Renal pelvis (tissue), 4 donors: ENCODE data around the gene LCMT2. TPM values are rescaled to one million over a fixed set of nuclear protein-coding genes. Genes with fewer than 3 reads are reported as not detected.
"Not testable (repeated sequence)": the region's sequence is repeated elsewhere in the genome, so short reads cannot be mapped to it uniquely, and the experiment has no call there.

ENCODE experiments used
- DNase-seq: peaks from one replicate; pipeline ENCODE4 v3.0.0-alpha.2; 2013
- polyA plus RNA-seq, 3 donors: library from polyadenylated mRNA; unstranded; fragments of 120-200 nt; gene quantifications; one replicate each; pipeline ENCODE4 v1.2.1, GENCODE V29; 2013; ENCODE audit not compliant: insufficient read length in 3 of 3

The LCMT2 gene
- polyA plus RNA-seq, 3 donors: 11.5 to 14.4 (median 12.7) TPM

DNA sequence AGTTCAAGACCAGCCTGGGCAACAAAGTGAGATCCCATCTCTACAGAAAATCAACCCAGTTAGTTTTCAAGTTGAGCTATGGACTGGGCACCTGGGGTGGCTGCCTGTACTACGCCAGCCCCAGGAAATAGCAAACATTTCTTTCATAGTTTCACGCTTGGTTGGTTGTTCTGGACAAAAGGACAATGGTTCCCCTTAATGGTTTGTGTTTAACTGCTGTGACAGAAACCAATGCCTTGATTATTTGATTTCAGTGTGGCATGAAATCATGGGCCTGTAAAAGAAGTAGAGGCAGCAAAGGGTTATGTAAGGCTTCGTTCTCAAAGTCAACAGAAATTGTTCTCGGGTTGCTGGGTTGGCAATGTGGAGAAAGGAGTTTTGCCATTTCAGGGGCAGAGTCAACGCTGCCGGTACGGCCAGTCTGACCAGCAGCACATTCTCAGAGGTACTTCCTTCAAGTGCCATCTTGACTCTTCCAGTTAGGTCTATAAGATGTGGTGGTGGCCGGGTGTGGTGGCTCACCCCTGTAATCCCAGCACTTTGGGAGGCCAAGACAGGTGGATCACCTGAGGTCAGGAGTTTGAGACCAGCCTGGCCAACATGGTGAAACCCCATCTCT, 12.7 kb downstream of the LCMT2 start:
- no peak for DNase-seq

DNA sequence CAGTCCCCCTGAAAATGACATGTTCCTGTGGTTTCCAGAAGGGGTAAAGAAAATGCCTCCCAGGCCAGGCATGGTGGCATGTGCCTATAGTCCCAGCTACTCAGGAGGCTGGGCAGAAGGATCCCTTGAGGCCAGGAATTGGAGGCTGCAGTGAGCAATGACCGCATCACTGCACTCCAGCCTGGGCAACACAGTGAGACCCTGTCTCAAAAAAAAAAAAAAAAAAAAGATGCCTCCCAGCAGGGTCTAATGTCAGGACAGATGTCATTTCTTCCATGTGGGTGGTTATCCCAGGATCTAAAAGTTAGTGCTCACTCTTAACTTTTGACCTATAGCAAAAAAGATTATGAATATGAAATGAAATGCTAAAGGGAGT, 13.4 kb downstream of the LCMT2 start:
- no peak for DNase-seq

GRCh38 chr15:43316016-43316970, 14.1 kb downstream of the LCMT2 start:
- DNase-seq: peak; percentile 17

GRCh38 chr15:43314171-43314570, 16.2 kb downstream of the LCMT2 start:
- no peak for DNase-seq

DNA sequence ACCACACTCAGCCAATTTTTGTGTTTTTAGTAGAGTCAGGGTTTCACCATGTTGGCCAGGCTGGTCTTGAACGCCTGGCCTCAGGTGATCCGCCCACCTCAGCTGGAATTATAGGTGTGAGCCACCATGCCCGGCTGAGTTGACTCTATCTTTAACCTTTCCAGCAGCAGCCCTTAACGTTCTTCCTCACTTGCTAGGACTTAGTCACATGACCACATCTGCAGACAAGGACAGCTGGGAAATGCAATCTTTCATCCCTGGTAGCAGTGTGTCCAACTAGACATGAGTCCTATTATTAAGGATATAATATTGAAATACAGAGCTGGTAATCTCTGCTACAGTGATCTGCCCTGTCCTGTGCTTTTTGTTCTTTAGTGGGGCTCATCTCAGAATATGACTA, 18.0 kb downstream of the LCMT2 start:
- DNase-seq: no peak

GRCh38 chr15:43302205-43302817, 28.1 kb downstream of the LCMT2 start, which contains the start of gene TGM7:
Gene TGM7, minus strand, starts transcription at chr15:43302255.
- no peak for DNase-seq

GRCh38 chr15:43299884-43300283, 30.5 kb downstream of the LCMT2 start:
- DNase-seq: no peak

- DNase-seq: no peak
Observed at GRCh38 chr15:43299411-43299810, 31.0 kb downstream of the LCMT2 start.

GRCh38 chr15:43294091-43294706, 36.2 kb downstream of the LCMT2 start:
- DNase-seq: no peak

DNA sequence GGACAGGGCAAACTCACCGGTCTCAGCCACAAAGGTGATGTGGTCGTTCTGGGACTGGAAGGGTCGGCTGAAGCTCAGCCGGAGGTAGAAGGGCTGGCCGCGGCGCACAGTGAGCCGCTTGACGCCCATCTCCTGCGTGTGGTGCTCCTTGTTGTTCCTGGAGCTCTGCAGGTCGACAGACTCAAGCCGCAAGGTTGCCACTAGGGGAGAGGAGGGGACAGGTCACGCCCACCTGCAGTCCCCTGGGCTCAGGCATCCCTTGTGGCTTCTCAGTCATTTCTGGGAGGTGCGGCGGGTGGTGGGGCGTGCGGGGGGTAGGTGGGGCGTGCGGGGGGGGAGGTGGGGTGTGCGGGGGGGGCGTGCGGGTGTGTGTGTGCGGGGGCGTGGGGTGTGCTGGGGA, 36.9 kb downstream of the LCMT2 start:
- no peak for DNase-seq

GRCh38 chr15:43292375-43293078, 37.8 kb downstream of the LCMT2 start:
- DNase-seq: no peak

DNA sequence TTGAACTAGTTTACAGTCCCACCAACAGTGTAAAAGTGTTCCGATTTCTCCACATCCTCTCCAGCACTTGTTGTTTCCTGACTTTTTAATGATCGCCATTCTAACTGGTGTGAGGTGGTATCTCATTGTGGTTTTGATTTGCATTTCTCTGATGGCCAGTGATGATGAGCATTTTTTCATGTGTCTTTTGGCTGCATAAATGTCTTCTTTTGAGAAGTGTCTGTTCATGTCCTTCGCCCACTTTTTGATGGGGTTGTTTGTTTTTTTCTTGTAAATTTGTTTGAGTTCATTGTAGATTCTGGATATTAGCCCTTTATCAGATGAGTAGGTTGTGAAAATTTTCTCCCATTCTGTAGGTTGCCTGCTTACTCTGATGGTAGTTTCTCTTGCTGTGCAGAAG, 40.7 kb downstream of the LCMT2 start:
- DNase-seq: not testable (repeated sequence)

DNA sequence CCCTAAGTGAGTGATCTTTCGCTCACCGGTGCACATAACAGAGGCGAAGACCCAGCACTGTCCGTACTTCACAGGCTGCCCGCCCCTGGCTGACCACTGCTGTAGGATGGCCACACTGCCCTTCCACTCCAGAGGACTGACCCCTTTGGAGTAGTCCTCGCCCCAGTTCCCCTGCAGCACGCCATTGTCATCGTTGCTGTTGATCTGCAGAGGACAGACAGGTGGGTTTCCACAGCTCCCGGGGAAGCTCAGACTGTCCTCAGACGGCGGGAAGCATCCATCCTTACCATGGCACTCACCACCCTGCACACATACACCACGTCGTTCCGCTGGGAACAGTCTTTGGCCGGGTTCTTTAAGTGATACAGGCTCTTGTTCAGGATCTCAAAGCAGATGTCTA, 43.1 kb downstream of the LCMT2 start:
- no peak for DNase-seq

GRCh38 chr15:43286074-43286473, 44.3 kb downstream of the LCMT2 start:
- no peak for DNase-seq

DNA sequence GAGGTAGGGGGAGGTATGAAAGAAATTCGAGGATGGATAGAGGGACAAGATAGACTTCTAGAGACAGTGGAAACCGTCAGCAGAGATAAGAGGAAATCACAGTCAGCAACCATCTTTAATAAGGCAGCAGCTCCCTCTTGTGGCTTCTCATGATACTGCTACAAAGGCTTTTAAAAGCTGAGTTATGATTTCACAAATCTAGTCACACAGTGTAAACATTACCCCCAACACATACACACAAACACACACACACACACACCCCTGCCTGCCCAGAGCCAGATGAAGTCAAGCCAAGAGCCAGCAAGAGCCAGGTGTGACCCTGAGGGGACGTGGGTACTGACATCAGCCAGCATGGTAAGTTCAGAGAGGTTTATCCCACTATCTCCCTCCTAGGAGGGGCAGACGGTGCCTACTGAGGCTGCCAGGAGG, 44.8 kb downstream of the LCMT2 start:
- DNase-seq: peak; percentile 64

- DNase-seq: no peak
Observed at GRCh38 chr15:43283526-43283925, 46.8 kb downstream of the LCMT2 start.

- no peak for DNase-seq
Observed at GRCh38 chr15:43281926-43282602, 48.3 kb downstream of the LCMT2 start.

DNA sequence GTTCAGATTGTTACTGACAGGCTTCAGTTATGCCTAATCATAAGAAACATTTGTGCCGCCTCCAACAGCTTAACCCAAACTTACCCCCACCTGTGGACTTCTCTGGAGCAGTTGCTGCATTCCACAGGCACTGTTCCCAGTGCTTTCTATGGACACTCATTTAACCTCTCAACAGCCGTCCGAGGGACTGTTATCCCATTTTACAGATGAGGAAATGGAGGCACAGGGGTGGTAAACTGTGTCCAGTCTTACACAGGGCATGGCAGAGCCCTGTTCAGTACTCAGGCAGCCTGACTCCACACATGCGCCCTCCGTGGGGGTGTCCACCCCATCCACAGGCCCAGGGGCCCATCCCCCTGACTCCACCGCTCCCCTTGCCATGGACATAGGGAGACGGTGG, 49.4 kb downstream of the LCMT2 start:
- DNase-seq: no peak

DNA sequence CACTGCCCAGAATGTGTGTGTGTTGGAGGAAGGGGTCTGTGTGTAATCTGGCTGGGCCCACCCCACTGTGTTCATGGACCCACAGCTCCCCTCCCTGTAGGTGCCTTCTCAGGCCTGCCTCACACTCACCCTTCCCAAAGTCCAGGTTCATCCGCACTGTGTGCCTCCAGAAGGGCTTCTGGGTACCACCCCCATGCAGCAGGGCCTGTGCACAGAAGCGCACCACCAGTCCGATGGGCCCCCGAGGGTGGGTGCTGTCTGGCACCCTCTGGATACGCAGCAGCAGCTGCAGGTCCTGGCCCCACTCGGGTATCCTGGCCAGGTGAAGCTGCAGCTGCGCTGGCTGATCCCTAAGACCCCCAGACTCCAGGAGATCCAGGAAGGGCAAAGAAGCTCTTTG, 50.9 kb downstream of the LCMT2 start:
- no peak for DNase-seq

DNA sequence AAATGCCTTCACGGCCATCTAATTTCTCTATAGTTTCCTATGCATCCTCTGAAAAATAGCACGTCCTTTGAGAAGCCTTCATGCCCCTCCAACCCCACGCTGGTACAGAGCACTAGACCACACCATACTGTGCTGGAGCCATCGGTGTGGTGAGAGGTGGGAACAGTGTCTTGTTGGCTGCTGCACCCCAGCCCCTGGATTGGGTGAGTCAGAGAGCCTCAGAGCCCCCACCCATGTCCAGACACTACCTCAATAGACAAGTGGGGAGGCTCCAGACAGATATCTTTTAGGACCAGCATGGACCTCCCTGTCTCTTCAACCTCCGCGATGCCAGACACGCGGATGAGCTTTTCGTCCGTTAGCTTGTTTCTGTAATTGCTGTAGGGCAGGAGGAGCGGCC, 51.5 kb downstream of the LCMT2 start:
- no peak for DNase-seq

DNA sequence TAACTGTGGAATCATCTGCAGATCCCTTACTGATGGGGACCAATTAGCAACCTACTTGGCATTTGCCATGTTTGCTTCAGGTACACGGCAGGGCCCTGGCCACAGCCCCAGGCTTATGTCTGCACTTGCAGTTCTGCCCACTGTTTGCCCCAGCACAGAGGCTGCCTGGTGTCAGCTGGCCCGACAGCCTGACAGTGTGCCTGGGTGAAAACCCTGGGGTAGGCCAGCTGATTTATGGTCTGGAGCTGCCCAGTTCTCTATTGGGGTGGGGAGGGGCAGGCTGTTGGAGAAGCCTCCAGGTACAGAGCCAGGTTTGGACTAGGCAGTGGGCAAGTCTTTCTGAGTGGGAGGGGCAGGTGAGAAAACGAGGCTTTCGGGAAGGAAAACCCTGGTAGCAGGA, 52.5 kb downstream of the LCMT2 start:
- no peak for DNase-seq
